ENCODE results near the gene ZNF175. TPM values are rescaled to one million over a fixed set of nuclear protein-coding genes. Genes with fewer than 3 reads are reported as not detected.

The ZNF175 gene
- total and polyA plus RNA-seq, 3 donors from 2014 or later: 11.0 to 12.3 (median 12.1) TPM

DNA sequence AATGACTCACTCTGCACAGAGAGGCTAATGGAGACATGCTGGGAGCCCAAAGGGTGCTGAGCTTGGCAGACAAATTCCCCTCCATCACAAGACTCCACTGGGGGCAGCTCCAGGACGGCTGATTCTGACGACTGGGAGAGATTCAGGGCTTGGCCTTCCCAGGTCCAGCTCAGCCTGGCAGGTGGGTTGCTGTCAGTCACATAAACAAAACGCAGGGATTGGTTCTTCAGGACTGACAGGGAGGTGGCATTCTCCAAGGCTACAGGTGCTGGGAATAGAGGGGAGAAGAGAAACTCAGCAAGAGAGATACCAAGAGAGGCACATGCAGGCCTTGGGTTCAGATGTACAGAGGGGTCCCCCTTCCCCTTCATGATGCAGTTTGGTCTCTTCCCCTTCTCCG lies 10.7 kb upstream of the ZNF175 start:
- WGBS, 2 donors: 38 to 50% methylated on average over 2 to 4 of the region's 4 CpGs
- no peak for DNase-seq
- no peaks in the 10 kb centered on the region for H3K9me3 ChIP-seq
- no peaks in the 10 kb centered on the region for H3K4me1 ChIP-seq
- H3K27ac ChIP-seq: no peak overlapping the region
- H3K27me3 ChIP-seq: no peaks in the 10 kb centered on the region
- intact Hi-C loops (cut with DNase I; ENCODE audit: low total_unique reads): no loop called here
- H3K4me3 ChIP-seq: no peak overlapping the region
- TF ChIP-seq POLR2A (IDR thresholded peaks at IDR 0.05): no peak
- TF ChIP-seq, protein P1, sequence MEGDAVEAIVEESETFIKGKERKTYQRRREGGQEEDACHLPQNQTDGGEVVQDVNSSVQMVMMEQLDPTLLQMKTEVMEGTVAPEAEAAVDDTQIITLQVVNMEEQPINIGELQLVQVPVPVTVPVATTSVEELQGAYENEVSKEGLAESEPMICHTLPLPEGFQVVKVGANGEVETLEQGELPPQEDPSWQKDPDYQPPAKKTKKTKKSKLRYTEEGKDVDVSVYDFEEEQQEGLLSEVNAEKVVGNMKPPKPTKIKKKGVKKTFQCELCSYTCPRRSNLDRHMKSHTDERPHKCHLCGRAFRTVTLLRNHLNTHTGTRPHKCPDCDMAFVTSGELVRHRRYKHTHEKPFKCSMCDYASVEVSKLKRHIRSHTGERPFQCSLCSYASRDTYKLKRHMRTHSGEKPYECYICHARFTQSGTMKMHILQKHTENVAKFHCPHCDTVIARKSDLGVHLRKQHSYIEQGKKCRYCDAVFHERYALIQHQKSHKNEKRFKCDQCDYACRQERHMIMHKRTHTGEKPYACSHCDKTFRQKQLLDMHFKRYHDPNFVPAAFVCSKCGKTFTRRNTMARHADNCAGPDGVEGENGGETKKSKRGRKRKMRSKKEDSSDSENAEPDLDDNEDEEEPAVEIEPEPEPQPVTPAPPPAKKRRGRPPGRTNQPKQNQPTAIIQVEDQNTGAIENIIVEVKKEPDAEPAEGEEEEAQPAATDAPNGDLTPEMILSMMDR (IDR thresholded peaks at IDR 0.05): no peak
- H3K36me3 ChIP-seq (ENCODE audit: low read depth, missing control alignments): no peaks in the 10 kb centered on the region

DNA sequence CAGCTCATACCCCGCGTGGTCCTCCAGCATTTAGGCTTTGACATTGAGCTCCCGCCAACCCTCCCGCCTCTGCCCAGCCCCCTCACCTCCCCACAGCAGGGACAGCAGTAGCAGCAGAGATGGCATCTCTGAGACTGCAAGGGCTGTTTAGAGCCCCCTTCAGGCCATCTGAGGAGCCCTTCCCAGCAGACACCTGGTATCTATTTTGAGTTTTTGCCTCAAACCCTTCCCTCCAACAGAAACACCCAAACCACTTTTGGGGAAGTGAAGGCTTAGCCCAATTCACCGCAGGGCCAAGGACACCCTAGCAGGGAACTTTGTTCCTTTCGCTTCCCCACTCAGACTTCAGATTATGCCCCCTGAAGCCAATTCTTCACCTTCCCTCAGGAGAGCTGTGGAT lies 6.3 kb upstream of the ZNF175 start:
- H3K27ac ChIP-seq: no peak overlapping the region
- no peak overlapping the region for H3K4me3 ChIP-seq
- no peaks in the 10 kb centered on the region for H3K36me3 ChIP-seq (ENCODE audit: low read depth, missing control alignments)
- no peaks in the 10 kb centered on the region for H3K27me3 ChIP-seq
- H3K9me3 ChIP-seq: no peaks in the 10 kb centered on the region
- intact Hi-C loops (cut with DNase I; ENCODE audit: low total_unique reads): no loop called here
- no peak for TF ChIP-seq POLR2A (IDR thresholded peaks at IDR 0.05)
- TF ChIP-seq, protein P1 (IDR thresholded peaks at IDR 0.05): no peak
- no peak for DNase-seq
- WGBS, 2 donors: 46 to 78% methylated on average over 6 of the region's 6 CpGs
- H3K4me1 ChIP-seq: no peaks in the 10 kb centered on the region

- 61 to 72% methylated on average over 4 of the region's 4 CpGs for WGBS, 2 donors
- no peaks in the 10 kb centered on the region for H3K27me3 ChIP-seq
- no peaks in the 10 kb centered on the region for H3K36me3 ChIP-seq (ENCODE audit: low read depth, missing control alignments)
Observed at GRCh38 chr19:51565583-51565982, 5.5 kb upstream of the ZNF175 start.

DNA sequence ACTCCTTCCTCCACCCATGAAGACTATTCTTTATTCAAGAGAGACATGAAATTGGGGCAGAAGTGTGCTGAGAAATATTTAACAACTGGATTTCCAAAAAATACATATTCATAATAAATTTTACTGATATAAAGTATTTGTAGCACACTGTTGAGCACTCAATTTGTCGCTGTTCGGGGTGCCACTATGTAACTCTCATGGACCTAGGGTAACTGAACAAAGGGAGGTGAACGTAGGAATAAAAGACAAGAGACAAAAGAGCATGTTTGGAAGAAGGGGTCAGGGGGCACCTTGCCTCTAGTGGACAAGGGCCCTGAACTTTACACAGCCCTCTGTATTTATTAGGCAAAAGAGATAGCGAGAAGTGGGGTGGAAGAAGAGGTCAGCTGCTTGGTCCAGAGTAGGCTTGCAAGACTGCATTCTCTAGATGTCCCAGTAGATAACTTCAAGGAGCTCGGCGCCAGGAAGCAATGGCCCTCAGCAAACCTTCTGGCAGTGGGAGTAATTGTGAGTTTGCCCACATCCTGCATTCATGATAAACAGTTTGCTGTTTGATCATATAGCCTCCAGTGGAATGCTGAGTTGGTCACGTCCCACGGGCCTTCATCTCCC lies 4.5 kb upstream of the ZNF175 start:
- Histone ChIP-seq H3K4me1 (peaks cover under 1% of the 10 kb centered on the region), H3K9me3 (no peaks in the 10 kb centered on the region), H3K4me3 (no peak overlapping the region), H3K27ac (no peak overlapping the region), H3K36me3 (ENCODE audit: low read depth, missing control alignments) (no peaks in the 10 kb centered on the region), H3K27me3 (no peaks in the 10 kb centered on the region)
- no peak for DNase-seq
- intact Hi-C loops (cut with DNase I; ENCODE audit: low total_unique reads): no loop called here
- no peak for TF ChIP-seq POLR2A (IDR thresholded peaks at IDR 0.05)
- TF ChIP-seq, protein P1 (IDR thresholded peaks at IDR 0.05): no peak
- 59 to 65% methylated on average over 8 of the region's 8 CpGs for WGBS, 2 donors

More at GRCh38 chr19:51565583-51565982, 5.5 kb upstream of the ZNF175 start:
- TF ChIP-seq, protein P1 (IDR thresholded peaks at IDR 0.05): no peak
- TF ChIP-seq POLR2A (IDR thresholded peaks at IDR 0.05): no peak
- no peak overlapping the region for H3K4me3 ChIP-seq
- no peak overlapping the region for H3K27ac ChIP-seq
- intact Hi-C loops (cut with DNase I; ENCODE audit: low total_unique reads): no loop called here
- H3K9me3 ChIP-seq: no peaks in the 10 kb centered on the region
- H3K4me1 ChIP-seq: no peaks in the 10 kb centered on the region
- DNase-seq: no peak

- TF ChIP-seq POLR2A (IDR thresholded peaks at IDR 0.05): no peak
- TF ChIP-seq, protein P1 (IDR thresholded peaks at IDR 0.05): no peak
- Histone ChIP-seq H3K4me1 (peaks cover 9% of the 10 kb centered on the region), H3K9me3 (no peaks in the 10 kb centered on the region), H3K36me3 (ENCODE audit: low read depth, missing control alignments) (no peaks in the 10 kb centered on the region), H3K27me3 (no peaks in the 10 kb centered on the region), H3K27ac (no peak overlapping the region), H3K4me3 (no peak overlapping the region)
- WGBS, 2 donors: 80 to 83% methylated on average over 4 of the region's 4 CpGs
- intact Hi-C loops (cut with DNase I; ENCODE audit: low total_unique reads): no loop called here
- DNase-seq: no peak
Observed at GRCh38 chr19:51567583-51567982, 3.5 kb upstream of the ZNF175 start.

All from testis (tissue), 3 donors.